WI38 (cell line): Measurements from ENCODE around the gene SLCO1B3.

ENCODE experiments used
- H3K4me3 ChIP-seq: 2 replicates; pipeline ENCODE4 v1.5.1; 2011; ENCODE audit warnings: low read depth, mild to moderate bottlenecking, control low read depth, low read length
- CTCF ChIP-seq: IDR thresholded peaks from 2 replicates; pipeline ENCODE4 v1.5.1; 2012; ENCODE audit warnings: low read depth, mild to moderate bottlenecking, control low read depth, low read length

Gene SLCO1B3

GRCh38 chr12:20829919-20830318 is 19.4 kb downstream of the SLCO1B3 start:
- TF ChIP-seq CTCF, result no peak
- H3K4me3 ChIP-seq, result no peak overlapping the region

GRCh38 chr12:20830456-20830855 is 20.0 kb downstream of the SLCO1B3 start:
- no peak overlapping the region for H3K4me3 ChIP-seq
- no peak for TF ChIP-seq CTCF

- no peak overlapping the region for H3K4me3 ChIP-seq
- no peak for TF ChIP-seq CTCF
Measured at GRCh38 chr12:20832911-20833310, 22.4 kb downstream of the SLCO1B3 start.

- TF ChIP-seq CTCF, result no peak
- H3K4me3 ChIP-seq, result no peak overlapping the region
Measured at GRCh38 chr12:20852649-20853048, 42.1 kb downstream of the SLCO1B3 start.

GRCh38 chr12:20863056-20863455 is 52.6 kb downstream of the SLCO1B3 start:
- no peak overlapping the region for H3K4me3 ChIP-seq
- no peak for TF ChIP-seq CTCF

- no peak for TF ChIP-seq CTCF
- no peak overlapping the region for H3K4me3 ChIP-seq
Measured at GRCh38 chr12:20865873-20866272, 55.4 kb downstream of the SLCO1B3 start.

GRCh38 chr12:20868277-20868676 is 57.8 kb downstream of the SLCO1B3 start:
- no peak for TF ChIP-seq CTCF
- H3K4me3 ChIP-seq, result no peak overlapping the region

- H3K4me3 ChIP-seq, result no peak overlapping the region
- no peak for TF ChIP-seq CTCF
Measured at GRCh38 chr12:20883288-20883687, 72.8 kb downstream of the SLCO1B3 start.
